Fibroblast of pulmonary artery (primary cell): ENCODE measurements around the gene PVALEF.
A peak's percentile ranks its signal among the peaks of the same experiment; 100 is the strongest.
"Not testable (repeated sequence)": the region's sequence is repeated elsewhere in the genome, so short reads cannot be mapped to it uniquely, and the experiment has no call there.

Source experiments
- DNase-seq: peaks from one replicate; pipeline ENCODE4 v3.0.0-alpha.2; 2010; ENCODE audit warnings: low read depth
- H3K4me3 ChIP-seq: replicated peaks from 2 replicates; pipeline ENCODE4 v1.5.1; 2011; ENCODE audit warnings: low read depth, mild to moderate bottlenecking, control low read depth, low read length, moderate library complexity
- TF ChIP-seq, protein P1 (sequence below): IDR thresholded peaks from 2 replicates; pipeline ENCODE4 v1.5.1; 2011; ENCODE audit warnings: mild to moderate bottlenecking, control low read depth, low read length, inconsistent platforms; ENCODE audit errors: missing control alignments

The PVALEF gene

DNA sequence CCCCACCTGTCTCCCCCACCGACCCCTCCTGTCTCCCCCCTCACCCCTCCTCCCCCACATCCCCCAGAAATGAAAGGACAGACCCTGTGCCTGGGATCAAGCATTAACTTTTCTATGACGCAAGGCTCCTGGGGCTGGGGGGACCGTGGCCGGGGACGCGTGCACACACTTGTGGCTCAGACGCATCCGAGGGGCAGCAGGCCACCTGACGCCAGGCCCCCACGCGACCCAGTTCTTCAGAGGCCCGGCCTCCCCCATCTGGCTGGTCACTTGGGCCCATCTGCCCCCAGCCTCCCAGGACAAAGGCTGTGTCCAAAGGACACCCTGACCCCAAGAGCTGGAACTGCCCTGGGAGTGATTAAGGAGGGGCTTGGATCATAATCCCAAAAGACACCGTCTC lies 14.0 kb upstream of the PVALEF start:
- TF ChIP-seq, protein P1, sequence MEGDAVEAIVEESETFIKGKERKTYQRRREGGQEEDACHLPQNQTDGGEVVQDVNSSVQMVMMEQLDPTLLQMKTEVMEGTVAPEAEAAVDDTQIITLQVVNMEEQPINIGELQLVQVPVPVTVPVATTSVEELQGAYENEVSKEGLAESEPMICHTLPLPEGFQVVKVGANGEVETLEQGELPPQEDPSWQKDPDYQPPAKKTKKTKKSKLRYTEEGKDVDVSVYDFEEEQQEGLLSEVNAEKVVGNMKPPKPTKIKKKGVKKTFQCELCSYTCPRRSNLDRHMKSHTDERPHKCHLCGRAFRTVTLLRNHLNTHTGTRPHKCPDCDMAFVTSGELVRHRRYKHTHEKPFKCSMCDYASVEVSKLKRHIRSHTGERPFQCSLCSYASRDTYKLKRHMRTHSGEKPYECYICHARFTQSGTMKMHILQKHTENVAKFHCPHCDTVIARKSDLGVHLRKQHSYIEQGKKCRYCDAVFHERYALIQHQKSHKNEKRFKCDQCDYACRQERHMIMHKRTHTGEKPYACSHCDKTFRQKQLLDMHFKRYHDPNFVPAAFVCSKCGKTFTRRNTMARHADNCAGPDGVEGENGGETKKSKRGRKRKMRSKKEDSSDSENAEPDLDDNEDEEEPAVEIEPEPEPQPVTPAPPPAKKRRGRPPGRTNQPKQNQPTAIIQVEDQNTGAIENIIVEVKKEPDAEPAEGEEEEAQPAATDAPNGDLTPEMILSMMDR = no peak
- no peak for DNase-seq
- no peak overlapping the region for H3K4me3 ChIP-seq

- no peak overlapping the region for H3K4me3 ChIP-seq
These were observed 12.9 kb upstream of the PVALEF start for GRCh38 chr17:81152288-81152828.

DNA sequence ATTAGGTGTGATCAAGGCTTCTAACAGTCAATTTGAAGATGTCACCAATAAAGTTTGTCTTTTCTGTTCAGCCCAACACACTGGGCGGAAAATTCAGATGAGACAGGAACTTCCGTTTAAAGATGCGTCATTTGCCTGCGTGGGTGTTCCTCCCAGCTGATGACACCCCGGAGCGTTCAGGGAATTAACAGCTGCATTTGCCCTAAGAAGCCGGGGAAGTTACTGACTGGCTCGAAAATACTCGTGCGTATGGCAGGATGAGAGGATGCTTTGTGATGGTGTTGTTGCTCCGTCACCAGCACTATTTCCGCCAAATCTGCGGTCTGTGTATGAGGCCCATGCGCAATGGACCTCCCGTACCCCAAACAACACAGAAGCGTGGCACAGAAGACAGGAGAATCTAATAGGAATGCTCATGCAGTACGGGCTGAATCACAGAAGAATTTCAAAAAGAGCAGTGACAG lies 11.9 kb upstream of the PVALEF start:
- DNase-seq = peak; percentile 79
- TF ChIP-seq, protein P1 = no peak

More at GRCh38 chr17:81152288-81152828, 12.9 kb upstream of the PVALEF start:
- TF ChIP-seq, protein P1 = no peak
- DNase-seq = no peak

DNA sequence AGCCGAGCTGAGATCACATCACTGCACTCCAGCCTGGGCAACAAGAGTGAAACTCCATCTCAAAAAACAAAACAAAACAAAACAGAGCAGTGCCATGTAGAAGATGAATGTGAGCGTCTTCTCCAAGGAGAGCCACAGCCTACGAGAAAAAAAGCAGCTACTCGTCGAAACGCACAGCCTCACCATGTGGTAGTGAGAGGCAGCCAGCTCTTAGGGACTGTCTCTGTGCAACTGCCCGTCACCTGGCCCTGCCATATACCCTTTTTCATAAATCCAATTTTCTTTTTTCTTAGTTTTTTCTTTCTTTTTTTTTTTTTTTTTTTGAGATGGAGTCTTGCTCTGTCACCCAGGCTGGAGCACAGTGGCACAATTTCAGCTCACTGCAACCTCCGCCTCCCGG lies 11.3 kb upstream of the PVALEF start:
- not testable (repeated sequence) for H3K4me3 ChIP-seq, DNase-seq

More for the DNA sequence above, 11.9 kb upstream of the PVALEF start:
- no peak overlapping the region for H3K4me3 ChIP-seq

GRCh38 chr17:81154961-81155360 lies 10.3 kb upstream of the PVALEF start:
- no peak overlapping the region for H3K4me3 ChIP-seq
- TF ChIP-seq, protein P1 = no peak
- no peak for DNase-seq

DNA sequence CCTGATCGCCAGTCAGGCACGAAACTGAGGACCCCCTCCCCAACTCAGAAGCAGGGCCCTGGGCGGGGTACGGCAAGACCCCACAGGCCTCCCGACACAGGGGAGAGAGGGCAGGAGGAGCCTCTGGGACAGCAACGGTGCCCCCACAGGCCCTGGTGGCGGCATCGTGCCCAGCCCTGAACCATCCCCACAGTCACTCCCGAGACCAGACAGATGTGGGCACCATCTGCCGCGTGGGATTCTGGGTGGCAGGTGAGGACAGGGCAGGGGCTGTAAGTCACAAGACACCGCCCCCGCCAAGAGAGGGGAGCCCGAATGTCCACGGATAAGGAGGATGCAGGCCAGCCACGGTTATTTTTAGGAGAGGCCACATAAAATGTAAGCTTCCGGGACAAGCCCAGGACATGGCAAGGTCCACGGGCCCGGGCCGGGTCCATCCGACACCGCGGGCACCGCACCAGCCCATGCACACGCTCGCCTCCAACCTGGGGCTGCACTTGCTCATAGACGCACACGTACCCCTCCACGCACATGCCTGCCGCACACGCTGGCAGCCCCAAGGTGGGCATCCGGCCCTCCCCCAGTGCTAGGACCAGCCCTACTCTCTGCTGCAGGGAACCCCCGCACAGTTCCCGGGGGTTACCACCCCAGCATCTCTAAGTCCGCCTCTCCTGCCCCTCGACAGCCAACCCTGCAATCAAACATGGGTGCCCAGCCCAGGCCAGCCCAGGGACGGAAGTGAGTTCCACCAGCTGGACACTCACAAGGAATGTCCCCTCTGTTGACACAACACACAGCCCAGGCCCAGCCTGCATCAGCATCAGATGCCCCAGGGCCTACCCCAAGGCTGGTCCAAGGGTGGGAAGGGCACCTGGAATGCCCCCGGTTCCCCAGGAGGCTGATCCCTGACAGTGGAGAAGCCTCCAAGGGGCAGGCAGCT lies 8.2 kb upstream of the PVALEF start:
- no peak for DNase-seq
- TF ChIP-seq, protein P1 = no peak
- no peak overlapping the region for H3K4me3 ChIP-seq

GRCh38 chr17:81157848-81158687 lies 7.2 kb upstream of the PVALEF start:
- no peak for DNase-seq
- no peak overlapping the region for H3K4me3 ChIP-seq
- TF ChIP-seq, protein P1 = no peak
